HG02678 (cell line): ENCODE measurements around the gene C13orf46.

Source experiments
- ATAC-seq: cut with Tn5 transposase; IDR thresholded peaks from one replicate; pipeline ENCODE4 v1.9.1; 2021; ENCODE audit warnings: mild to moderate bottlenecking, moderate library complexity; ENCODE audit not compliant: unreplicated experiment

Gene C13orf46

GRCh38 chr13:113972451-113973217 is 1.2 kb downstream of the C13orf46 start:
- no peak for ATAC-seq

- ATAC-seq, result no peak
Observed at GRCh38 chr13:113971471-113972231, 2.2 kb downstream of the C13orf46 start.

- ATAC-seq, result no peak
Observed at GRCh38 chr13:113970810-113971470, 2.9 kb downstream of the C13orf46 start.

GRCh38 chr13:113969973-113970611 is 3.8 kb downstream of the C13orf46 start:
- ATAC-seq, result no peak

- no peak for ATAC-seq
Observed at GRCh38 chr13:113969311-113969972, 4.4 kb downstream of the C13orf46 start.

GRCh38 chr13:113968463-113969310 is 5.2 kb downstream of the C13orf46 start:
- no peak for ATAC-seq

GRCh38 chr13:113967729-113968462 is 6.0 kb downstream of the C13orf46 start:
- no peak for ATAC-seq

GRCh38 chr13:113967206-113967720 is 6.6 kb downstream of the C13orf46 start:
- no peak for ATAC-seq

DNA sequence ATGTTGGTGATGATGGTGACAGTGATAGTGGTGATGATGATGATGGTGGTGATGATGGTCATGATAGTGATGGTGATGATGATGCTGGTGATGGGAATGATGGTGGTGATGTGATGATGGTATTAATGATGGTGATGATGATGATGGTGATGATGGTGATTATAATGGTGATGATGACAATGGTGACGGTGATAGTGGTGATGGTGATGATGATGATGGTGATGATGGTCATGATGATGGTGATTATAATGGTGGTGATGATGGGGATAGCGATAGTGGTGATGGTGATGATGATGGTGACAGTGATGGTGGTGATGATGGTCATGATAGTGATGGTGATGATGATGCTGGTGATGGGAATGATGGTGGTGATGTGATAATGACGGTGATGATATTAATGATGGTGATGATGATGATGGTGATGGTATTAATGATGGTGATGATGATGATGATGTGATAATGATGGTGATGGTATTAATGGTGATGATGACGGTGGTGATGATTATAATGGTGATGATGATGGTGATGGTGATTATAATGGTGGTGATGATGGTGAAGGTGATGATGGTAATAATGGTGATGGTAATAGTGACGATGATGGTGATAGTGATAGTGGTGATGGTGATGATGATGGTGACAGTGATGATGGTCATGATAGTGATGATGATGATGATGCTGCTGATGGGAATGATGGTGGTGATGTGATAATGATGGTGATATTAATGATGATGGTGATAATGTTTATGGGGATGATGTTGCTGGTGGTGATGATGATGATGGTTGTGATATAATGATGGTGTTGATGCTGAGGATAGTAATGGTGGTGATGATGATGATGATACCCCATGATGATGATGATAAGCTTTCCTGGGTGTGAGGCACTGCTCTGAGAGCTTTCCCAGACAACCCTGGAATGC is 7.7 kb downstream of the C13orf46 start:
- ATAC-seq, result no peak

DNA sequence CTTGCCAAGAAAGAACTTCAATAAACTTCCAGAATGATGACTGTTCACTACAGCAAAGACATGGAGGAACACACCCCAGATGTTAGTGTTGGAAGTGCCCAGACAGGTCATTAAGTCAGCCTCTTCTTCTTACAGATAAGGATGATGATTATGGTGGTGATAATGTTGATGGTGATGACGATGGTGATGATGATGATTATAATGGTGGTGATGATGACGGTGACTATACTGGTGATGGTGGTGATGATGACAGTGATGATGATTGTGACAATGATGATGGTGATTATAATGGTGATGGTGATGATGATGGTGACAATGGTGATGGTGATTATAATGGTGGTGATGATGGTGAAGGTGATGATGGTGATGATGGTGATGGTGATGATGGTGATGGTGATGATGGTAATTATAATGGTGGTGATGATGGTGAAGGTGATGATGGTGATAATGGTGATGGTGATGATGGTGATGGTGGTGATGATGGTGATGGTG is 8.4 kb downstream of the C13orf46 start:
- ATAC-seq, result no peak

DNA sequence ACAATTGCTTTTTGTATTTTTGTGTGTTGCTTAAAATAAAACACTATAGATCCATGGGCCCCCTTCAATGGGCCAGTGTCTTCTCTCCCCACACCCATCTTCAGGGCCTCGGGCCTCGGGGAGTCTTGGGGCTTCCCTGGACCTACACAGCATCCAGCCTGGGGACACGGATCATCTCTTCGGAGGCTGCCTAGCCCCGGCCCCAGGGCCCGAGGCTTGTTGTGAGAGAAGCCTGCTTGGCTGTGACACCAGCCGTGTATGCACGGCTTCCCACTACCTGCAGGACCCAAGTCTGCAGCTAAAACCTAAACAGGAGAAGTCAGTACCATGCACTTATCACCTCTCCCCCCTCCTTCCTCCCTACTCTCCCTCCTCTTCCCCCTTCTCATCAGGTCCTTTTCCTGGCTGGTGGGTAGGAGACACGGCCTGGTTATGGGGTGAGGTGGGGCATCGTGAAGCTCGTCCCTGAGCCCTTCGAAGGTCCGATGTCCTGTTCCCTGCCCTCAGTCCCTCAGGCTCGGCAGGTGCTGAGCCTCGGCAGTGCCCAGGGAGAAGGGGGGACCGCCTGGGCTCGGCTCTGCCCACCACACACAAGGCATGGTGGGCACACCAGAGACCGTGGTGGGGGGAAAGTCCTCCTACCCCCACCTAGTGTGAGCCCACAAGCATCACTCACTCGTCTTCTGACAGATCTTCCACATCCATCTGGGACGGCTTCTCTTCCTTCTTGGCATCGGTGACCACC is 9.5 kb downstream of the C13orf46 start:
- no peak for ATAC-seq

- ATAC-seq, result no peak
Observed at GRCh38 chr13:113963376-113963775, 10.5 kb downstream of the C13orf46 start.

DNA sequence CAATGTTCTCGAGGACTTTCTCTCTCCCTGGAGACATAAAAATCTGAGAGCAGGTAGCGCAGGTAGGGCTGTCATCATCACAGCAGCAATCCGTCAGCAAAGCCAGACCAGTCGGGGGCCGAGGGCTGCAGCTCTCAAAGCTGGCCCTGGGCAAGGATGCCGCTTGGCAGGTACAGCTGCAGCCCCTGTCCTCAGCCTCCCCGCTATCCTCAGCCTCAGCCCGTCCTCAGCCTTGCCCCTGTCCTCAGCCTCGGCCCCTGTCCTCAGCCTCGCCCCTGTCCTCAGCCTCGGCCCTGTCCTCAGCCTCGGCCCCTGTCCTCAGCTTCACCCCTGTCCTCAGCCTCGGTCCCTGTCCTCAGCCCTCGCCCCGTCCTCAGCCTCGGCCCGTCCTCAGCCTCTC is 10.9 kb downstream of the C13orf46 start:
- ATAC-seq, result no peak

DNA sequence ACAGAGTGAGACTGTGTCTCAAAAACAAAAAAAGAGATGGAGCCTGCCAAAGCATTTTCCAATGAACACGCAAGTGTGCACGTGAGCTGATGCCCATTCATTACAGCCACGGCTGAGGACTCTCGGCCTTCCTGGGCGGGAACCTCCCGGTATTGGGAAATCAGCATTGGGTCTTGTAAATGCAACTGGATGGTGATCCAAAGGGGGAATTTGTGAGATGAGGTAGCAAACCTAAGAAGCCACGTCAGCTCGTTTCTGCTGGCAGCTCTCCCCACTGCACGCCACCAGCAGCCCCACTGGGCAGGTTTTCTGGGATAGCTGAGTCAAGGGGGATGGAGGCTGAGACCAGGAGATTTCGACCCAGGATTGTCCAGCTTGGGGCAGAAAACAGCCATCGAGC is 11.5 kb downstream of the C13orf46 start:
- no peak for ATAC-seq

GRCh38 chr13:113960276-113960948 is 13.5 kb downstream of the C13orf46 start:
- no peak for ATAC-seq

GRCh38 chr13:113959198-113959597 is 14.7 kb downstream of the C13orf46 start:
- no peak for ATAC-seq
